OCI-LY7 (cell line): ENCODE measurements around the gene HLA-DMB. TPM values are rescaled to one million over a fixed set of nuclear protein-coding genes. Genes with fewer than 3 reads are reported as not detected.
A peak's percentile ranks its signal among the peaks of the same experiment; 100 is the strongest.

Experiments used
- BruUV-seq: library from RNA; stranded (reverse); fragments of 400-500 nt; replicated peaks from 2 replicates; lab custom pipeline; 2021; lab: Mats Ljungman, UMichigan
- CTCF ChIA-PET: fragments of 300-600 bp; sonication (Branson Sonifier 250); formaldehyde crosslinking; loops from one replicate; lab custom pipeline; 2022; ENCODE audit warnings: antibody characterized with exemption; ENCODE audit not compliant: unreplicated experiment; lab: Charles Lee
- POLR2A ChIA-PET: fragments of 300-600 bp; sonication (Branson Sonifier 250); formaldehyde crosslinking; loops from one replicate; lab custom pipeline; 2022; ENCODE audit warnings: antibody characterized with exemption; lab: Charles Lee
- DNase-seq: peaks from one replicate; pipeline ENCODE4 v3.0.0-alpha.2; 2015; ENCODE audit warnings: low spot score
- H2AFZ ChIP-seq: fragments of 200-600 bp; sonication (generic), shearing (Covaris generic); 2 replicates; pipeline ENCODE4 v1.6.1; 2014; ENCODE audit warnings: mild to moderate bottlenecking, antibody characterized with exemption, low read length, moderate library complexity
- H3K27ac ChIP-seq: fragments of 200-600 bp; sonication (generic); 2 replicates; pipeline ENCODE4 v1.5.1; 2014; ENCODE audit warnings: mixed run types, low read depth, mild to moderate bottlenecking, moderate library complexity, low read length, inconsistent platforms; ENCODE audit not compliant: poor library complexity, severe bottlenecking
- H3K36me3 ChIP-seq: fragments of 200-600 bp; sonication (generic); 2 replicates; pipeline ENCODE4 v1.6.1; 2014; ENCODE audit warnings: mild to moderate bottlenecking, antibody characterized with exemption, low read length, moderate library complexity, mixed read lengths; ENCODE audit not compliant: insufficient read depth
- H3K4me1 ChIP-seq: fragments of 200-600 bp; sonication (generic); 2 replicates; pipeline ENCODE4 v1.5.1; 2014; ENCODE audit warnings: mild to moderate bottlenecking, low read length; ENCODE audit not compliant: insufficient read depth, poor library complexity, severe bottlenecking
- H3K4me2 ChIP-seq: fragments of 200-600 bp; sonication (generic); 2 replicates; pipeline ENCODE4 v1.6.1; 2014; ENCODE audit warnings: mild to moderate bottlenecking, low read length
- H3K4me3 ChIP-seq: fragments of 200-600 bp; sonication (generic); 2 replicates; pipeline ENCODE4 v1.5.1; 2014; ENCODE audit warnings: mild to moderate bottlenecking, low read depth, low read length; ENCODE audit not compliant: poor library complexity, severe bottlenecking
- H3K79me2 ChIP-seq: fragments of 200-600 bp; sonication (generic); 2 replicates; pipeline ENCODE4 v1.6.1; 2016; ENCODE audit warnings: low read depth, mild to moderate bottlenecking, low read length, moderate library complexity, mixed read lengths; ENCODE audit not compliant: insufficient read depth
- H3K9me2 ChIP-seq: fragments of 200-600 bp; sonication (generic); 2 replicates; pipeline ENCODE4 v1.6.1; 2016; ENCODE audit warnings: mild to moderate bottlenecking, low read length, mixed read lengths; ENCODE audit not compliant: insufficient read depth
- H3K9me3 ChIP-seq: fragments of 200-600 bp; sonication (generic); 2 replicates; pipeline ENCODE4 v1.6.1; 2014; ENCODE audit warnings: mild to moderate bottlenecking, mixed run types, low read length, mixed read lengths
- H4K20me1 ChIP-seq: fragments of 200-600 bp; sonication (generic); 2 replicates; pipeline ENCODE4 v1.6.1; 2014; ENCODE audit warnings: mild to moderate bottlenecking, antibody characterized with exemption, low read length, moderate library complexity, mixed read lengths; ENCODE audit not compliant: insufficient read depth
- CTCF ChIP-seq: fragments of 200-600 bp; sonication (generic); conservative IDR thresholded peaks from 2 replicates; pipeline ENCODE4 v1.5.1; 2014; ENCODE audit warnings: mild to moderate bottlenecking, antibody characterized with exemption, low read length, moderate library complexity, mixed read lengths
- EZH2phosphoT487 ChIP-seq: fragments of 200-600 bp; sonication (generic); IDR thresholded peaks from 2 replicates; pipeline ENCODE4 v1.6.1; 2018; ENCODE audit warnings: low read depth, borderline replicate concordance, mild to moderate bottlenecking, mixed run types, antibody characterized with exemption, low read length, moderate library complexity, mixed read lengths
- intact Hi-C: fragments of 100-400 bp; cut with micrococcal nuclease; formaldehyde crosslinking; loops from one replicate; pipeline ENCODE4 v1.10.0; 2022; ENCODE audit not compliant: unreplicated experiment
- total RNA-seq, 2 experiments: library from RNA; depleted of rRNA in 1 of 2; stranded (reverse); fragments of >200 nt in 1 of 2; shearing (Covaris generic) in 1 of 2; gene quantifications; 2 replicates each; pipeline ENCODE4 v1.2.3, GENCODE V29; 2014 to 2022

Gene HLA-DMB
- total RNA-seq, 2 experiments from 2014 or later: 78.5 to 85.1 TPM

- H3K4me1 ChIP-seq: peaks cover 84% of the 10 kb centered on the region
- peaks cover 11% of the 10 kb centered on the region; the same call in 1 of the 2 replicates for H3K9me3 ChIP-seq
- no peak for TF ChIP-seq CTCF
- no peak for TF ChIP-seq EZH2phosphoT487
- no TSS peak for BruUV-seq
- peaks cover 46% of the 10 kb centered on the region for H3K36me3 ChIP-seq
- H2AFZ ChIP-seq: no peak overlapping the region; the same call in 1 of the 2 replicates
- ChIA-PET POLR2A (interaction anchor here (0.8 to 7.6 kb wide), 6 partner anchors 8 to 111 kb away, joined by 3 to 203 read pairs (median 6); partner anchors contain the start of genes BRD2 and HLA-DMB), CTCF (interaction anchor here (0.9 to 1.7 kb wide), 2 partner anchors 17 to 34 kb away, joined by 4 to 6 read pairs; no protein-coding TSS in a partner anchor)
- H3K4me2 ChIP-seq: peak overlapping the region; percentile 95
- H3K4me3 ChIP-seq: peak overlapping the region; percentile 75
- H3K9me2 ChIP-seq: no peaks in the 10 kb centered on the region
- intact Hi-C loops: no loop called here
- peak overlapping the region; percentile 99 for H3K27ac ChIP-seq
- peak; percentile 52 for DNase-seq
- H4K20me1 ChIP-seq: no peaks in the 10 kb centered on the region
- peaks cover 67% of the 10 kb centered on the region for H3K79me2 ChIP-seq
Observed at GRCh38 chr6:32950010-32950409, 9.2 kb upstream of the HLA-DMB start.

- Histone ChIP-seq H3K9me3 (peaks cover 11% of the 10 kb centered on the region; the same call in 1 of the 2 replicates), H3K27ac (peak overlapping the region; percentile 99), H4K20me1 (no peaks in the 10 kb centered on the region), H2AFZ (no peak overlapping the region), H3K4me1 (peaks cover 81% of the 10 kb centered on the region), H3K36me3 (peaks cover 46% of the 10 kb centered on the region), H3K4me3 (peak overlapping the region; percentile 75), H3K79me2 (peaks cover 67% of the 10 kb centered on the region), H3K4me2 (peak overlapping the region; percentile 95), H3K9me2 (no peaks in the 10 kb centered on the region)
- TF ChIP-seq EZH2phosphoT487 (no peak), CTCF (no peak)
- ChIA-PET POLR2A (interaction anchor here (2.3 kb wide), 1 partner anchor 55 kb away, joined by 9 read pairs; no protein-coding TSS in a partner anchor), CTCF (no interaction called here)
- no peak for DNase-seq
- intact Hi-C loops: loop anchor here (2.0 kb wide), 1 partner anchor 110 kb away; the partner anchor contains the start of gene TAP2
- BruUV-seq: no TSS peak
Observed at GRCh38 chr6:32949113-32949512, 8.3 kb upstream of the HLA-DMB start.
